HEK293T (cell line): ENCODE data around the gene CSGALNACT2.

Experiments
- ARNT ChIP-seq: fragments of 450-650 bp; IDR thresholded peaks from 2 replicates; pipeline ENCODE4 v1.6.1; 2017; ENCODE audit warnings: mild to moderate bottlenecking
- BHLHE40 ChIP-seq: fragments of 450-650 bp; IDR thresholded peaks from 2 replicates; pipeline ENCODE4 v1.6.1; 2016; ENCODE audit warnings: mild to moderate bottlenecking, moderate library complexity, borderline replicate concordance
- CTBP1 ChIP-seq: fragments of 450-650 bp; IDR thresholded peaks from 2 replicates; pipeline ENCODE4 v1.6.1; 2016; ENCODE audit warnings: borderline replicate concordance
- FOXK2 ChIP-seq: fragments of 450-650 bp; IDR thresholded peaks from 2 replicates; pipeline ENCODE4 v1.6.1; 2016; ENCODE audit warnings: mild to moderate bottlenecking
- HDGF ChIP-seq: fragments of 450-650 bp; IDR thresholded peaks from 2 replicates; pipeline ENCODE4 v1.6.1; 2017; ENCODE audit warnings: antibody characterized with exemption, borderline replicate concordance
- L3MBTL2 ChIP-seq: fragments of 450-650 bp; conservative IDR thresholded peaks from 2 replicates; pipeline ENCODE4 v1.6.1; 2016; ENCODE audit warnings: mild to moderate bottlenecking
- LEF1 ChIP-seq: fragments of 450-650 bp; IDR thresholded peaks from 2 replicates; pipeline ENCODE4 v1.6.1; 2017; ENCODE audit warnings: mild to moderate bottlenecking, borderline replicate concordance
- NFRKB ChIP-seq: fragments of 450-650 bp; IDR thresholded peaks from 2 replicates; pipeline ENCODE4 v1.6.1; 2016; ENCODE audit warnings: mild to moderate bottlenecking, moderate library complexity
- PKNOX1 ChIP-seq: fragments of 450-650 bp; IDR thresholded peaks from 2 replicates; pipeline ENCODE4 v1.6.1; 2016
- SP1 ChIP-seq: fragments of 450-650 bp; IDR thresholded peaks from 2 replicates; pipeline ENCODE4 v1.6.1; 2017
- SUZ12 ChIP-seq: fragments of 450-650 bp; IDR thresholded peaks from 2 replicates; pipeline ENCODE4 v1.6.1; 2016; ENCODE audit warnings: mild to moderate bottlenecking
- TARDBP ChIP-seq: fragments of 450-650 bp; IDR thresholded peaks from 2 replicates; pipeline ENCODE4 v1.6.1; 2016
- ZNF384 ChIP-seq: fragments of 450-650 bp; IDR thresholded peaks from 2 replicates; pipeline ENCODE4 v1.6.1; 2016

DNA sequence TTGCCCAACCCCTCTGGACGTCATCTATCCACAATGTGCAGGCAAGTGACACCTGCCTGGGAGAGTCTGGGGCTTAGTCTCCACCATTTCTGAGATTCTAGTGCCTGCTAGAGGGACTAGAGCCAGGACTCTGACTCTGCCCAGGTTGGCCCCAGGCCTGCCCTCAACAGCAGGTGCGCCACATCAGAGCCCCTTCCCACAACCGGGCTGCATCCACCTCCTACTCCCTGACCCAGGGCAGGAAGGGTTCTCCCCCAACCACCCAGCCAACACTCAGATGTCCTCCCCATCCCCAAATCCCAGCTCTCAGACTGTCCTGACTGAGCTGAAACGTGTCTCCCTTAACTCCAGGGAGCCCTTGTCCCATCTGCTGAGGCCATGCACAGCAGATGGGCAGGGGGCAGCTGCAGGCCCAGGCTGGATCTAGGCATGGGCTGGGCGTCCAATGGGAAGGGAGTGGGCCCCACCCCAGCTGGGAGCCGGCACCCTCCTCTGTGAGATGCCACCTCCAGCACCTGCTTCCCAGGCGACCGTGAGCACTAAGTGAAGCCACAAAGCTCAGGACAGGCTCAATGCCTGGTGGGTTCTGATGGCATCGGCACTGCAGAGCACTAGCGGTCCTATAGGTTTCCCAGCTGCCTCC, 79.4 kb downstream of the CSGALNACT2 start:
- TF ChIP-seq FOXK2, result no peak
- no peak for TF ChIP-seq HDGF
- no peak for TF ChIP-seq SUZ12
- no peak for TF ChIP-seq L3MBTL2
- TF ChIP-seq PKNOX1, result no peak
- TF ChIP-seq CTBP1, result no peak
- no peak for TF ChIP-seq ARNT
- no peak for TF ChIP-seq BHLHE40
- TF ChIP-seq SP1, result no peak
- no peak for TF ChIP-seq ZNF384
- no peak for TF ChIP-seq TARDBP
- TF ChIP-seq NFRKB, result no peak
- TF ChIP-seq LEF1, result no peak
